Smooth muscle cell of the brain vasculature (primary cell): ENCODE measurements around the gene GALNT2.

ENCODE experiments used
- DNase-seq: peaks from one replicate; pipeline ENCODE4 v3.0.0-alpha.2; 2012; ENCODE audit warnings: low read depth, low spot score

Gene GALNT2

GRCh38 chr1:230278376-230278775, 211.3 kb downstream of the GALNT2 start:
- no peak for DNase-seq

- no peak for DNase-seq
Observed at GRCh38 chr1:230278871-230279582, 212.0 kb downstream of the GALNT2 start.

DNA sequence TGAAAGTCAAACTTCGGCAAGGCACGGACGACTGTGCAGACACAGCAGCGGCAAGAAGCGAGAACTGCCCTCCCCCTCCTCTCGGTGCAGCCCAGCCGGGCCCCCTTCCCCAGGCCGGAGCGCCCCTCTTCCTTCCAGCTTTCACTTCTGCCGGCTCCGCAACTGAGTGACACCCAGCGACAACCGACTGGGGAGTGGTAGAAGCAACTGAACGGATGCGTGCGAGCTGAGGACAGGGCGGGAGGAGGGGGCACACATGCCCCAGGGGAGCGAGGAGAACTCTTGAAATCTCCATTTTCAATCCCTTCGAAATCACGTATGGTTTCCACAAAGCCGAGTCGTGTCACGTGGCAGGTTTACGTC, 212.5 kb downstream of the GALNT2 start:
- no peak for DNase-seq

DNA sequence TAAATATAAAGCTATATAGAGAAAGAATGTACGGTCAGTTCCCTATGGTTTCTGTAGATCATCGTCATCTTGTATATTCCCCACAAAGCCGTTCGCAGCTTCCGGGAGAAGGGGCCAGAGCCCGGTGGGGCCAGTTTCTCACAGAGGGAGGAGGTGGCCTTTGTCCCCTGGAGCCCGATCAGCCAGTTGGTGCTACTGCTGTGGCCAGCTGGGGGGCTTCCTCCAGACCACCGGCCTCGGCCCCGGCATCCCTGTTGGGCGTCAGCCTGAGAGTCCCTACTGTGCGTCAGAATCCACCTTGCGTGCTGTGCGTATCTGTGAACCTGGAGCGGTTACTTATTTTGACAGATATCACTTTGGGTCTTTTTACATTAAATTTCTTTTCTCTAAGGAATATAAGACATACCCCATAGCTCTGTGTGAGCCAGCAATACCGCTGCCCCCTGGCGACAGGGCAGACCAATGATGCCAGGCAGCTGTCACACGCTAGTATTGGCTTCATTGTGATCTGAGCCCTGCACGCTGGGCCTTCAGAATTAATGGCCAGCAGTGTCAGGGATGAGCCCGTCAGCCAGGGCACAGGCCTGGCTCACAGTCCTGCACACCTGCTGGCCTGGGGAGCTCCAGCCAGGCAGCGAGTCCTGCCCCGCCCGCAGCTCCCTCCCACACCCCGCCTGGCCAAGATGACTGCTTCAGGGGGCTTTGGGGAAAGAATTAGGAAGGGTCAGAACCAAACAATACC, 213.2 kb downstream of the GALNT2 start:
- no peak for DNase-seq

GRCh38 chr1:230280906-230281413, 213.9 kb downstream of the GALNT2 start:
- no peak for DNase-seq

GRCh38 chr1:230281556-230281955, 214.5 kb downstream of the GALNT2 start:
- DNase-seq: no peak

GRCh38 chr1:230282157-230282556, 215.1 kb downstream of the GALNT2 start:
- DNase-seq: no peak

DNA sequence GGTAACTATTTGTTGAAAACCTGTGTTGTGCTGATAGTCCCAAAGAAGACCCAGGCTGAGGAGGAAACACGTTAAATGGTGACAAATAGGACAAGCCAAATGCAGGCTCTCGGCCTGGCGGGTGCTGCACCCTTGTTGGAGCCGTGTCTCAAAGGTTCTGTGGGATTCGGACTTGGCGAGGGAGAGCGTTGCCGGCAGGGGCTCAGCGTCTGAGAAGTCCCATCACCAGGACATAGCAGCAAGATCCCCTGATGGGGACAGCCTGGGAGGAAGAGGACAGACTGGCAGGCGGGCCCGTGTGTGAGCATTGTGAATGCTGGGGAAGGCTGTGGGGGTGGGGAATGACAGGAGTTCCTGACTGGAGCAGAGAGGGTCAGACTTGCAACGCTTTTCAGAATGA, 216.6 kb downstream of the GALNT2 start:
- no peak for DNase-seq

DNA sequence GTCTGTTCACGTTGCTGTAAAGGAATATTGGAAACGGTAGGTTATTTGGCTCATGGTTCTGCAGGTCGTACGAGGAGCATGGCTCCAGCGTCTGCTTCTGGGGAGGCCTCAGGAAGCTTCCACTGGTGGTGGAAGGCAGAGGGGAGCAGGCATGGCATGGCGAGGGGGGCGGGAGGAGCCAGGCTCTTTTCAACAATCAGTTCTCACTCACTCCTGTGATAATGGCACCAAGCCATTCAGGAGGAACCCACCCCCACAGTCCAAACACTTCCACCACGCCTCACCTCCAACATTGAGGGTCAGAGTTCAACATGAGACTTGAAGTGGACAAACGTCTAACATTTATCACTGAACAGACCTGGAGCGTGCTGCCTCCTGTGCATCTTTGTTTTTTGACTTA, 217.9 kb downstream of the GALNT2 start:
- no peak for DNase-seq

- no peak for DNase-seq
Observed at GRCh38 chr1:230285351-230285750, 218.3 kb downstream of the GALNT2 start.

DNA sequence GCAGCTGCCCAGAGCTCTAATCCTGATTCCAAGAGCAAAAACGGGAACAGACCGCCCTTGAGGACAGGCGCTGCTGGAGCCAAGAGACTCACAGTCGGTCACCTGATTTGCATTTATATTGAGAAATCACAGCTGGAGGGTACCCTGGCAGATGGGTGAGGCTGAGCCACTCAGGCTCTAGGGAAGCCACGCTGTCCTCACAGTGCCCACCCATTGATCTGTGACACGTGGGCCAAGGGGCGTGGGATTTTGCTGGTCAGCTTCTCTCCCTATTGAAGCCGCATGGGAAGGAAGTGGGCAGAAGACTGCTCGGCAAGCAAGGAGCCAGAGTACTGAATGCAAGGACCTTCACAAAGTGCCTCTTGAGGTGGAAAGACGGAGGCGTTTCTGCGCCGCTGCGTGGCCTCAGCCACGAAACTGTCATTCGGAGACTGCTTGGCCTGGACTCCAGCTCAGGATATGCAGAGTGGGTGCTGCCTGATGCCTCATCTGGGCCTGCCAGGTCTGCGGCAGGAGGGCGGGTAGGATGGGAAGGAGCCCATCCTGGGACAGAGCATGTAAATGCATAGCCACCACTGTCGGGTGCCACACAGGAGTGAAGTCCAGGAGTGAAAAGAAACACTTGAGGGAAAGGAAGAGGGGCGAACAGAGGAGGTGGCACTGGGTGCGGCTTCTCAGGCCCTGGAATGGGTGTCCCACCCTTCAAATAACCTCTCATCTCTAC, 219.3 kb downstream of the GALNT2 start:
- no peak for DNase-seq

DNA sequence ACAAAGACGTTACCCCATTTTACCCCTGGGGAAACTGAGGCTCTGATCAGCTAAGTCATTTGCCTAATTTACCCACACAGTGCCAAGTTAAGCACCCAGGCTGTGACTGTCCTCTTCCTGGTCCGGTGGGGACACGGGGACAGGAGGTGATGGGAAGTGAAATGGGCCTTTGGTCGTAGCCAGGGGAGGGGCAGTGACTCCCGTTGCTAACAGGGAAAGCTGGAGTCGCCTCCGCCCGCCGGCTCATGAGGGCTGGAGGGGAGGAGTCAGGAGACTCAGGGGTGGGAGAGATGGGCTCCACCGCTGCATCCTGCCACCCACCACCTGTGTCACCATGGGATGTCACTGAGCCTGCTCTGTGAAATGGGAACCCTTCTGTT, 219.8 kb downstream of the GALNT2 start:
- DNase-seq: no peak

DNA sequence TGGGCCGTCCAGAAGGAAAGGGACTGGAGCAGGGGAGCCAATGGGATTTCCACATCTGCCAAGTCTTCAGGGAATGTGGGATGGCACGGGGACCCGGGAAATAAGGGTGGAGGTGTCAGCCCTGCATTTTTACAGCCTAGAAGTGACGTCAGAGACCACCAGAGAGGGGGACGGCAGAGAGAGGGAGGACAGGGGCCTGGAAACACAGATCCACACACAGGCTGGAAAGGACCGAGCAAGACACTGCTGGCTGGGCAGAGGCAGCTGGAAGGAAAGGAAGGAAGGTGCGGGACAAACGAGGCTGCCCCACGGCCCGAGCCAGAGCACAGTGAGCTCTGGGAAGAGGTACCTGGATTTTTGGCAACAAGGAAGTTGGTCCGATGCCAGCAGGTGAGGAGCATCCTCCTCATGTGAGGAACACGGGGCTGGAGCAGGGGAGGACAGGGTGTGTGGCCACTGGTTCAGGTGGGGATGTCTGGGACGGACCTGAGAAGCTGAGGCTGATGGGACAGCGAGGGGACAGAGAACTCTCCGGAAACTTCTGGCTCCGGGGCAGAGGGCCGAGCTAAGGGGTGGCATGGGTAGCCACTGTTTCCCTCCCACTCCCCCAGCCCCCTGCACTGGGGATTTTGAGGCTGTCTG, 220.8 kb downstream of the GALNT2 start:
- no peak for DNase-seq

GRCh38 chr1:230288641-230289349, 221.8 kb downstream of the GALNT2 start:
- no peak for DNase-seq

GRCh38 chr1:230289350-230289644, 222.3 kb downstream of the GALNT2 start:
- DNase-seq: no peak

- no peak for DNase-seq
Observed at GRCh38 chr1:230291731-230292620, 224.9 kb downstream of the GALNT2 start.

DNA sequence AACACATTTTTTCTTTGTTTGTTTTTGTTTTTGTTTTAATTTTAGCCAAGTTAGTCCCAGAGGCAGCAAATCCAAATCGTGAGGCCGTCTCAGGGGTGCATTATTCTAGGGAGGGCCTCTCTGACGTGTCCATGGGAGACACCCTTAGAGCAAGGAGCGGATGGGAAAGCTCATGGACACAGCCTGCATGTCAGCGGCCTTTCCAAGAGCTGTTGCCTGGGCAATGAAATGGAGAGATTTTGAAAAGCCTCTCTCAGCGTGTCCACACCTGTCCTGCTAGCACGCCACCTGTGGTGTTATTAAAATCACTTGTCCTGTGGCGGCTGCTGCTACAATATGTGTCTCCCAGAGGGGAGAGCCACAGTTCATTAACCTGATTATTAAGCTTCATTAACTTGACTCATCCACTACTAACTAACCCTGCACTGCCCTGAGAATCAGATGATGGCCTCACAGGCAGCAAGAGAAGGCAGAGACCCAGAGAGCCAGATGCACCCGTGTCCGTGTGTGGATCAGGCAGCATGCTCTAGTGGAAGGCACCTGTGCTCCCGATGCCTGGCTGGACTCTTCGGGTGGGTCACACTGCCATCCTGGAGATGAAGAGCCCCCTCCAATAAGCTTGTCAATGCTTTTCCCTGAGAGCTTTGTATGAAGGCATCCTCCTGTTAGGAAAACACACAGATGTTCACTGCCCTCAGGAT, 225.8 kb downstream of the GALNT2 start:
- no peak for DNase-seq

GRCh38 chr1:230293390-230293700, 226.3 kb downstream of the GALNT2 start:
- DNase-seq: no peak

DNA sequence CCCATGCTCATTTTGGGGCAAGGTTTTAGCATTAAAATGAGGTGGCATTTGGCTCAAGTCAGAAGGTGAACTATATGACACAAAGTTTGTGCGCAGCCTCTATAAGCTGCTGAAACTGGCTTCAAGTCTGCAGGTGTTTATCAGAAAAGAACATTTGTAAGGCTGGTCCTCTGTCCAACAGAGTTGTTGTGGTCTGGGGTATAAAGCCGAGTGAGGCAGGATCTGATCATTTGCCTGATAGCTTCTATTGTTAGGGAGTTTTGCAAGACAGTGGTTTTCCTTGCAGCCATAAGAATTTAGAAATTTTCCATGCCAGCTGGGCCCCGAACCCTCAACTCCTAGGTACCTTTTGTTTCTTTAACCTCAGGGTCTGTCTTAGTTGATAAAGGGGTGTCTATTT, 228.3 kb downstream of the GALNT2 start:
- DNase-seq: no peak
